HEK293 (cell line): ENCODE results near the gene CORO7.
A peak's percentile ranks its signal among the peaks of the same experiment; 100 is the strongest.

Experiments used
- CTCF ChIA-PET: fragments of 350-600 bp; formaldehyde crosslinking; extraction: SDS; loops from one replicate; lab custom pipeline; 2021; ENCODE audit warnings: antibody characterized with exemption; lab: Yijun Ruan, JAX
- POLR2A ChIA-PET: fragments of 300-600 bp; formaldehyde crosslinking; extraction: SDS; loops from one replicate; lab custom pipeline; 2020; ENCODE audit warnings: antibody characterized with exemption, inconsistent platforms; lab: Yijun Ruan, JAX
- H3K27ac ChIP-seq: fragments of 200-500 bp; sonication (Bioruptor generic); 2 replicates; pipeline ENCODE4 v1.5.1; 2014; ENCODE audit warnings: low read depth, low read length, control low read depth, inconsistent platforms; ENCODE audit errors: extremely low read depth
- H3K36me3 ChIP-seq, 2 experiments: fragments of 200-500 bp in 1 of 2; sonication (Bioruptor generic) in 1 of 2; 1 replicate in 1 of 2; 2 replicates in 1 of 2; pipeline ENCODE4 v1.5.1; 2014 to 2017; ENCODE audit warnings: inconsistent platforms in 2 of 2, low read length in 2 of 2; ENCODE audit not compliant: control insufficient read depth in 2 of 2, insufficient read depth in 1 of 2
- H3K4me1 ChIP-seq: fragments of 200-500 bp; sonication (Bioruptor generic); 2 replicates; pipeline ENCODE4 v1.5.1; 2014; ENCODE audit warnings: mild to moderate bottlenecking, low read length, inconsistent platforms; ENCODE audit not compliant: control insufficient read depth, insufficient read depth
- H3K4me3 ChIP-seq: 2 replicates; pipeline ENCODE4 v1.5.1; 2011; ENCODE audit warnings: low read depth, mild to moderate bottlenecking, control low read depth, low read length, moderate library complexity
- H3K9me3 ChIP-seq: fragments of 200-500 bp; sonication (Bioruptor generic); 2 replicates; pipeline ENCODE4 v1.5.1; 2014; ENCODE audit warnings: low read depth, low read length, inconsistent platforms; ENCODE audit not compliant: control insufficient read depth, insufficient read depth
- KLF1 ChIP-seq: fragments of 450-650 bp; formaldehyde crosslinking; IDR thresholded peaks from 2 replicates; pipeline ENCODE4 v1.5.1; 2016; ENCODE audit warnings: missing biosample characterization, missing genetic modification characterization
- KLF8 ChIP-seq: fragments of 450-650 bp; formaldehyde crosslinking; IDR thresholded peaks from 2 replicates; pipeline ENCODE4 v1.5.1; 2016; ENCODE audit warnings: missing biosample characterization, missing genetic modification characterization
- PATZ1 ChIP-seq: fragments of 450-650 bp; formaldehyde crosslinking; IDR thresholded peaks from 2 replicates; pipeline ENCODE4 v1.5.1; 2016; ENCODE audit warnings: missing biosample characterization, missing genetic modification characterization
- PBX3 ChIP-seq: sonication (generic); formaldehyde crosslinking; IDR thresholded peaks from 2 replicates; pipeline ENCODE4 v1.8.1; 2022; ENCODE audit warnings: mild to moderate bottlenecking, moderate library complexity, missing genetic modification reagents
- PRDM6 ChIP-seq: fragments of 450-650 bp; formaldehyde crosslinking; IDR thresholded peaks from 2 replicates; pipeline ENCODE4 v1.5.1; 2017; ENCODE audit warnings: missing biosample characterization, missing genetic modification characterization
- SP2 ChIP-seq: fragments of 450-650 bp; formaldehyde crosslinking; IDR thresholded peaks from 2 replicates; pipeline ENCODE4 v1.5.1; 2016; ENCODE audit warnings: missing biosample characterization, missing genetic modification characterization
- SP3 ChIP-seq: fragments of 450-650 bp; formaldehyde crosslinking; IDR thresholded peaks from 2 replicates; pipeline ENCODE4 v1.5.1; 2016; ENCODE audit warnings: missing biosample characterization, missing genetic modification characterization
- ZBTB17 ChIP-seq: fragments of 450-650 bp; formaldehyde crosslinking; IDR thresholded peaks from 2 replicates; pipeline ENCODE4 v1.5.1; 2016; ENCODE audit warnings: missing biosample characterization, missing genetic modification characterization
- ZNF169 ChIP-seq: fragments of 450-650 bp; formaldehyde crosslinking; IDR thresholded peaks from 2 replicates; pipeline ENCODE4 v1.5.1; 2016; ENCODE audit warnings: missing biosample characterization, missing genetic modification characterization
- ZNF18 ChIP-seq: fragments of 450-650 bp; formaldehyde crosslinking; IDR thresholded peaks from 2 replicates; pipeline ENCODE4 v1.5.1; 2016; ENCODE audit warnings: missing biosample characterization, missing genetic modification characterization
- ZNF23 ChIP-seq: fragments of 450-650 bp; formaldehyde crosslinking; IDR thresholded peaks from 2 replicates; pipeline ENCODE4 v1.5.1; 2016; ENCODE audit warnings: missing biosample characterization, missing genetic modification characterization, borderline replicate concordance
- ZNF26 ChIP-seq: fragments of 450-650 bp; formaldehyde crosslinking; IDR thresholded peaks from 2 replicates; pipeline ENCODE4 v1.5.1; 2016; ENCODE audit warnings: missing biosample characterization, missing genetic modification characterization
- ZNF324 ChIP-seq: fragments of 450-650 bp; formaldehyde crosslinking; IDR thresholded peaks from 2 replicates; pipeline ENCODE4 v1.5.1; 2016; ENCODE audit warnings: missing biosample characterization, missing genetic modification characterization
- ZNF571 ChIP-seq: fragments of 450-650 bp; formaldehyde crosslinking; IDR thresholded peaks from 2 replicates; pipeline ENCODE4 v1.5.0; 2017; ENCODE audit warnings: missing biosample characterization, missing genetic modification characterization
- ZNF600 ChIP-seq: fragments of 450-650 bp; formaldehyde crosslinking; IDR thresholded peaks from 2 replicates; pipeline ENCODE4 v1.5.1; 2016; ENCODE audit warnings: missing biosample characterization, missing genetic modification characterization
- ZNF704 ChIP-seq: fragments of 450-650 bp; formaldehyde crosslinking; IDR thresholded peaks from 2 replicates; pipeline ENCODE4 v1.5.1; 2016; ENCODE audit warnings: missing biosample characterization, missing genetic modification characterization
- ZNF76 ChIP-seq: fragments of 450-650 bp; formaldehyde crosslinking; IDR thresholded peaks from 2 replicates; pipeline ENCODE4; 2016; ENCODE audit warnings: low read depth, missing biosample characterization, missing genetic modification characterization, borderline replicate concordance
- ZNF768 ChIP-seq: fragments of 450-650 bp; formaldehyde crosslinking; IDR thresholded peaks from 2 replicates; pipeline ENCODE4 v1.5.1; 2018; ENCODE audit warnings: missing biosample characterization, mild to moderate bottlenecking, missing genetic modification characterization

Gene CORO7

GRCh38 chr16:4361944-4362311, 54.5 kb downstream of the CORO7 start:
- peaks cover 0 to 45% of the 10 kb centered on the region in 2 experiments; a peak in 2 of 3 replicates for H3K36me3 ChIP-seq
- H3K27ac ChIP-seq: no peak overlapping the region
- TF ChIP-seq ZNF23 (tag by site-specific recombination): no peak
- H3K4me3 ChIP-seq: no peak overlapping the region
- CTCF ChIA-PET: interaction anchor here (0.6 to 5.2 kb wide), 3 partner anchors 15 to 41 kb away, joined by 3 to 118 read pairs (median 4); no protein-coding TSS in a partner anchor
- no peaks in the 10 kb centered on the region for H3K4me1 ChIP-seq
- no peaks in the 10 kb centered on the region for H3K9me3 ChIP-seq
- POLR2A ChIA-PET: no interaction called here

GRCh38 chr16:4361033-4361943, 55.1 kb downstream of the CORO7 start:
- Histone ChIP-seq H3K9me3 (no peaks in the 10 kb centered on the region), H3K4me3 (no peak overlapping the region), H3K36me3 (peaks cover 0 to 49% of the 10 kb centered on the region in 2 experiments; a peak in 2 of 3 replicates), H3K27ac (no peak overlapping the region), H3K4me1 (no peaks in the 10 kb centered on the region)
- TF ChIP-seq ZNF324 (tag by site-specific recombination) (no peak), ZNF768 (tag by site-specific recombination) (peak; percentile 84; the same call in 1 of the 2 replicates), ZNF600 (tag by site-specific recombination) (0 out of 2 replicates have a peak, but pooled peaks have one; percentile 18)
- CTCF ChIA-PET: interaction anchor here (0.6 to 5.2 kb wide), 6 partner anchors 11 to 41 kb away, joined by 3 to 118 read pairs (median 7); no protein-coding TSS in a partner anchor
- POLR2A ChIA-PET: interaction anchor here (1.1 kb wide), 1 partner anchor 13 kb away, joined by 3 read pairs; no protein-coding TSS in a partner anchor

- no peaks in the 10 kb centered on the region for H3K9me3 ChIP-seq
- no peaks in the 10 kb centered on the region for H3K4me1 ChIP-seq
- no peak overlapping the region for H3K4me3 ChIP-seq
- ChIA-PET CTCF (interaction anchor here (0.6 to 5.2 kb wide), 7 partner anchors 9 to 710 kb away, joined by 3 to 118 read pairs (median 9); partner anchors contain the start of gene VASN), POLR2A (interaction anchor here (1.1 kb wide), 1 partner anchor 13 kb away, joined by 3 read pairs; no protein-coding TSS in a partner anchor)
- H3K36me3 ChIP-seq: peaks cover 0 to 49% of the 10 kb centered on the region in 2 experiments; a peak in 2 of 3 replicates
- no peak overlapping the region for H3K27ac ChIP-seq
- TF ChIP-seq KLF1 (tag by site-specific recombination) (peak; percentile 49), ZNF571 (no peak), KLF8 (tag by site-specific recombination) (no peak), ZNF76 (tag by site-specific recombination) (no peak), PATZ1 (peak; percentile 53; the same call in 1 of the 2 replicates), ZBTB17 (tag by site-specific recombination) (no peak), SP3 (tag by site-specific recombination) (peak; percentile 45; the same call in 1 of the 2 replicates), ZNF26 (tag by site-specific recombination) (no peak), ZNF18 (no peak), PBX3 (CRISPR knock-in tag) (no peak), ZNF169 (tag by site-specific recombination) (no peak), ZNF704 (tag by site-specific recombination) (no peak), PRDM6 (tag by site-specific recombination) (no peak), SP2 (tag by site-specific recombination) (peak; percentile 64)
Measured at GRCh38 chr16:4360538-4361021, 55.8 kb downstream of the CORO7 start.
